T-cell (primary cell): ENCODE results near the gene SERPINF2. TPM values are rescaled to one million over a fixed set of nuclear protein-coding genes. Genes with fewer than 3 reads are reported as not detected.

Experiments used
- ATAC-seq, 4 experiments: fragments of 200-7000 bp in 3 of 4; fragments of 150-1000 bp in 1 of 4; cut with Tn5 transposase; replicated peaks in 1 of 4; 1 replicate in 3 of 4; 2 replicates in 1 of 4; pipeline ENCODE4 v1.10.0; 2021; ENCODE audit warnings: moderate library complexity in 3 of 4, mild to moderate bottlenecking in 2 of 4, moderate number of reproducible peaks in 1 of 4
- CTCF ChIA-PET, 2 donors: fragments of 300-600 bp; sonication (Branson Sonifier 250); formaldehyde crosslinking; loops; one replicate each; lab custom pipeline; 2022; ENCODE audit warnings: antibody characterized with exemption in 2 of 2; lab: Charles Lee
- POLR2A ChIA-PET, 2 donors: fragments of 300-600 bp; sonication (Branson Sonifier 250); formaldehyde crosslinking; loops; one replicate each; lab custom pipeline; 2022; ENCODE audit warnings: antibody characterized with exemption in 2 of 2; lab: Charles Lee
- DNase-seq, 35 experiments: peaks; one replicate each; pipeline versions ENCODE4 v3.0.0 to v3.0.0-alpha.2; 2013 to 2023
- H3K27ac ChIP-seq: one replicate; pipeline ENCODE4 v1.5.1; 2013; ENCODE audit warnings: low read length
- H3K27me3 ChIP-seq, 2 experiments: replicated peaks in 1 of 2; 1 replicate in 1 of 2; 2 replicates in 1 of 2; pipeline versions ENCODE4 v1.6.1 to v1.7.0; 2013; ENCODE audit warnings: low read length in 1 of 2, mixed read lengths in 1 of 2; ENCODE audit not compliant: control insufficient read depth in 2 of 2, insufficient read depth in 2 of 2; ENCODE audit errors: extremely low read depth in 1 of 2
- H3K36me3 ChIP-seq, 2 donors: 1 replicate in 1 of 2; 2 replicates in 1 of 2; pipeline versions ENCODE4 v1.6.1 to v1.7.0; 2013; ENCODE audit warnings: low read length in 1 of 2; ENCODE audit not compliant: control insufficient read depth in 2 of 2, insufficient read depth in 1 of 2; ENCODE audit errors: extremely low read depth in 1 of 2
- H3K4me1 ChIP-seq, 2 experiments: 1 replicate in 1 of 2; 2 replicates in 1 of 2; pipeline versions ENCODE4 v1.6.1 to v1.7.0; 2013; ENCODE audit warnings: low read length in 2 of 2, mixed read lengths in 1 of 2; ENCODE audit not compliant: insufficient read depth in 2 of 2, control insufficient read depth in 1 of 2; ENCODE audit errors: extremely low read depth in 1 of 2
- H3K4me3 ChIP-seq, 2 donors: 1 replicate in 1 of 2; 2 replicates in 1 of 2; pipeline versions ENCODE4 v1.5.1 to v1.7.0; 2013; ENCODE audit warnings: mild to moderate bottlenecking in 2 of 2, low read length in 1 of 2, moderate library complexity in 1 of 2; ENCODE audit not compliant: control insufficient read depth in 1 of 2; ENCODE audit errors: extremely low read depth in 1 of 2
- H3K9me3 ChIP-seq: 2 replicates; pipeline ENCODE4 v1.7.0; 2013
- H3K27ac Mint-ChIP-seq, 2 donors: one replicate each; pipeline ENCODE4 v1.8.0; 2020 to 2021; ENCODE audit warnings: mild to moderate bottlenecking in 2 of 2, mixed read lengths in 2 of 2
- H3K27me3 Mint-ChIP-seq, 2 donors: one replicate each; pipeline ENCODE4 v1.8.0; 2021 to 2022; ENCODE audit warnings: mixed read lengths in 2 of 2
- H3K36me3 Mint-ChIP-seq: one replicate; pipeline ENCODE4 v1.8.0; 2021; ENCODE audit warnings: mixed read lengths
- H3K4me1 Mint-ChIP-seq, 3 donors: one replicate each; pipeline ENCODE4 v1.8.0; 2020 to 2022; ENCODE audit warnings: mixed read lengths in 3 of 3, mild to moderate bottlenecking in 1 of 3
- H3K4me3 Mint-ChIP-seq, 3 donors: one replicate each; pipeline ENCODE4 v1.8.0; 2020 to 2022; ENCODE audit warnings: mild to moderate bottlenecking in 3 of 3, mixed read lengths in 3 of 3, moderate library complexity in 3 of 3
- H3K9me3 Mint-ChIP-seq, 3 donors: one replicate each; pipeline ENCODE4 v1.8.0; 2020 to 2022; ENCODE audit warnings: mixed read lengths in 3 of 3
- WGBS: methylation state at CpG from one replicate; pipeline ENCODE4 v1.1.5; 2013; ENCODE audit warnings: missing lambda C conversion rate; ENCODE audit not compliant: insufficient coverage; 5-methylcytosine and 5-hydroxymethylcytosine counted together
- total RNA-seq, 35 experiments: library from RNA in 6 of 35; stranded (reverse) in 6 of 35; fragments of 120-200 nt in 1 of 35; gene quantifications; one replicate each; pipeline versions ENCODE4 v1.2.1 to v1.2.4 and lab custom pipeline; 2013 to 2026

The SERPINF2 gene
- total RNA-seq, 5 donors from 2014 or later (not counting 1 experiment from before 2014, with no cell fraction given), result 0.86 to 2.9 (median 1.4) TPM

- Histone ChIP-seq H3K36me3 (peaks cover 20 to 67% of the 10 kb centered on the region in 2 donors), H3K27ac (no peak overlapping the region), H3K4me1 (peaks cover 6 to 42% of the 10 kb centered on the region in 2 experiments), H3K27me3 (no peaks in the 10 kb centered on the region), H3K9me3 (no peaks in the 10 kb centered on the region), H3K4me3 (no peak overlapping the region)
- ATAC-seq (no peak), DNase-seq (no peak)
- peaks cover 13 to 36% (median 29%) of the 10 kb centered on the region in 3 donors for H3K4me1 Mint-ChIP-seq
- H3K27ac Mint-ChIP-seq, result no peak overlapping the region
- 94% methylated on average over 28 of the region's 40 CpGs for WGBS
- no peak overlapping the region for H3K4me3 Mint-ChIP-seq
- H3K27me3 Mint-ChIP-seq, result no peaks in the 10 kb centered on the region
- CTCF ChIA-PET, result no interaction called here
- POLR2A ChIA-PET, result no interaction called here
- H3K9me3 Mint-ChIP-seq, result no peaks in the 10 kb centered on the region
- peaks cover 20% of the 10 kb centered on the region for H3K36me3 Mint-ChIP-seq
Measured at GRCh38 chr17:1730326-1731193, 12.1 kb upstream of the SERPINF2 start.

GRCh38 chr17:1731194-1731506 is 11.5 kb upstream of the SERPINF2 start:
- ATAC-seq (no peak), DNase-seq (no peak)
- POLR2A ChIA-PET, result no interaction called here
- H3K4me1 Mint-ChIP-seq, result peaks cover 9 to 32% (median 23%) of the 10 kb centered on the region in 3 donors
- Histone ChIP-seq H3K36me3 (peaks cover 20 to 70% of the 10 kb centered on the region in 2 donors), H3K4me1 (peaks cover 2 to 40% of the 10 kb centered on the region in 2 experiments), H3K27me3 (no peaks in the 10 kb centered on the region), H3K9me3 (no peaks in the 10 kb centered on the region), H3K4me3 (no peak overlapping the region), H3K27ac (no peak overlapping the region)
- CTCF ChIA-PET, result no interaction called here
- H3K27ac Mint-ChIP-seq, result no peak overlapping the region
- peaks cover 18% of the 10 kb centered on the region for H3K36me3 Mint-ChIP-seq
- H3K9me3 Mint-ChIP-seq, result no peaks in the 10 kb centered on the region
- no peak overlapping the region for H3K4me3 Mint-ChIP-seq
- H3K27me3 Mint-ChIP-seq, result no peaks in the 10 kb centered on the region
- WGBS, result 81% methylated on average over 9 of the region's 10 CpGs

GRCh38 chr17:1732241-1732832 is 10.3 kb upstream of the SERPINF2 start:
- DNase-seq, result no peak
- H3K27me3 Mint-ChIP-seq, result no peaks in the 10 kb centered on the region
- WGBS, result 96% methylated on average over 22 of the region's 22 CpGs
- ChIA-PET CTCF (no interaction called here), POLR2A (interaction anchor here in 1 of 2 donors (0.6 kb wide), 1 partner anchor 555 kb away, joined by 3 read pairs; no protein-coding TSS in a partner anchor)
- H3K9me3 Mint-ChIP-seq, result no peaks in the 10 kb centered on the region
- no peak for ATAC-seq
- Histone ChIP-seq H3K9me3 (no peaks in the 10 kb centered on the region), H3K36me3 (peaks cover 22 to 64% of the 10 kb centered on the region in 2 donors), H3K27ac (no peak overlapping the region), H3K4me3 (no peak overlapping the region), H3K27me3 (no peaks in the 10 kb centered on the region), H3K4me1 (peaks cover 2 to 38% of the 10 kb centered on the region in 2 experiments)
- H3K4me3 Mint-ChIP-seq, result no peak overlapping the region
- H3K4me1 Mint-ChIP-seq, result peaks cover 9 to 35% (median 25%) of the 10 kb centered on the region in 3 donors
- H3K27ac Mint-ChIP-seq, result no peak overlapping the region
- peaks cover 21% of the 10 kb centered on the region for H3K36me3 Mint-ChIP-seq

- Mint-ChIP-seq H3K27ac (no peak overlapping the region), H3K4me1 (peaks cover 9 to 35% (median 21%) of the 10 kb centered on the region in 3 donors), H3K9me3 (no peaks in the 10 kb centered on the region), H3K36me3 (peaks cover 21% of the 10 kb centered on the region), H3K27me3 (no peaks in the 10 kb centered on the region), H3K4me3 (no peak overlapping the region)
- DNase-seq (no peak), ATAC-seq (no peak)
- ChIA-PET CTCF (no interaction called here), POLR2A (no interaction called here)
- H3K27ac ChIP-seq, result no peak overlapping the region
- WGBS, result 80% methylated on average over 9 of the region's 11 CpGs
- H3K4me3 ChIP-seq, result no peak overlapping the region
- H3K27me3 ChIP-seq, result no peaks in the 10 kb centered on the region
- no peaks in the 10 kb centered on the region for H3K9me3 ChIP-seq
- H3K36me3 ChIP-seq, result peaks cover 17 to 63% of the 10 kb centered on the region in 2 donors
- peaks cover 0 to 33% of the 10 kb centered on the region in 2 experiments for H3K4me1 ChIP-seq
Measured at GRCh38 chr17:1732833-1733321, 9.8 kb upstream of the SERPINF2 start.

GRCh38 chr17:1733759-1734158 is 8.9 kb upstream of the SERPINF2 start:
- CTCF ChIA-PET, result no interaction called here

GRCh38 chr17:1735418-1735817 is 7.3 kb upstream of the SERPINF2 start:
- no peaks in the 10 kb centered on the region for H3K9me3 ChIP-seq
- H3K27ac Mint-ChIP-seq, result no peak overlapping the region
- H3K4me3 Mint-ChIP-seq, result no peak overlapping the region
- no peak for ATAC-seq
- H3K4me3 ChIP-seq, result no peak overlapping the region
- POLR2A ChIA-PET, result interaction anchor here in 1 of 2 donors (0.5 kb wide), 1 partner anchor 11 kb away, joined by 3 read pairs; no protein-coding TSS in a partner anchor
- H3K27me3 Mint-ChIP-seq, result no peaks in the 10 kb centered on the region
- no peak overlapping the region for H3K27ac ChIP-seq
- 98% methylated on average over 9 of the region's 10 CpGs for WGBS
- H3K4me1 Mint-ChIP-seq, result peaks cover 0 to 19% (median 6%) of the 10 kb centered on the region in 3 donors
- CTCF ChIA-PET, result no interaction called here
- H3K27me3 ChIP-seq, result no peaks in the 10 kb centered on the region
- H3K36me3 ChIP-seq, result peaks cover 14 to 51% of the 10 kb centered on the region in 2 donors
- peaks cover 13% of the 10 kb centered on the region for H3K36me3 Mint-ChIP-seq
- H3K9me3 Mint-ChIP-seq, result no peaks in the 10 kb centered on the region
- no peak for DNase-seq
- peaks cover 0 to 13% of the 10 kb centered on the region in 2 experiments for H3K4me1 ChIP-seq

More at GRCh38 chr17:1733759-1734158, 8.9 kb upstream of the SERPINF2 start:
- DNase-seq (no peak), ATAC-seq (no peak)
- Histone ChIP-seq H3K4me1 (peaks cover 0 to 24% of the 10 kb centered on the region in 2 experiments), H3K27ac (no peak overlapping the region), H3K27me3 (no peaks in the 10 kb centered on the region), H3K36me3 (peaks cover 14 to 59% of the 10 kb centered on the region in 2 donors), H3K9me3 (no peaks in the 10 kb centered on the region), H3K4me3 (no peak overlapping the region)
- no peaks in the 10 kb centered on the region for H3K27me3 Mint-ChIP-seq
- no peak overlapping the region for H3K4me3 Mint-ChIP-seq
- peaks cover 21% of the 10 kb centered on the region for H3K36me3 Mint-ChIP-seq
- 96% methylated on average over 38 of the region's 38 CpGs for WGBS
- no peak overlapping the region for H3K27ac Mint-ChIP-seq
- POLR2A ChIA-PET, result interaction anchor here in 1 of 2 donors (0.6 kb wide), 1 partner anchor 17 kb away, joined by 3 read pairs; no protein-coding TSS in a partner anchor
- H3K9me3 Mint-ChIP-seq, result no peaks in the 10 kb centered on the region
- H3K4me1 Mint-ChIP-seq, result peaks cover 9 to 28% (median 15%) of the 10 kb centered on the region in 3 donors
